Esophagus muscularis mucosa (tissue), 4 donors: Measurements from ENCODE around the gene CDH22. TPM values are rescaled to one million over a fixed set of nuclear protein-coding genes. Genes with fewer than 3 reads are reported as not detected.

Experiments
- DNase-seq: peaks from one replicate; pipeline ENCODE4 v3.0.0-alpha.2; 2017; ENCODE audit errors: extremely low spot score
- H3K27ac ChIP-seq, 4 donors: fragments of 200-600 bp; sonication (generic); replicated peaks in 1 of 4; 1 replicate in 3 of 4; 2 replicates in 1 of 4; pipeline ENCODE4 v1.5.1; 2016 to 2019; ENCODE audit warnings: mild to moderate bottlenecking in 1 of 4
- H3K27me3 ChIP-seq, 4 donors: fragments of 200-600 bp; sonication (generic); one replicate each; pipeline versions ENCODE4 v1.5.1 to v1.6.0; 2016 to 2019
- H3K36me3 ChIP-seq, 4 donors: fragments of 200-600 bp; sonication (generic); one replicate each; pipeline ENCODE4 v1.5.1; 2016 to 2019
- H3K4me1 ChIP-seq, 4 donors: fragments of 200-600 bp; sonication (generic); one replicate each; pipeline ENCODE4 v1.5.1; 2016 to 2019
- H3K4me3 ChIP-seq, 4 donors: fragments of 200-600 bp; sonication (generic); 1 replicate in 2 of 4; 2 replicates in 2 of 4; pipeline ENCODE4 v1.5.1; 2016 to 2019; ENCODE audit warnings: mild to moderate bottlenecking in 4 of 4, moderate library complexity in 1 of 4
- H3K9me3 ChIP-seq, 4 donors: fragments of 200-600 bp; sonication (generic); 1 replicate in 3 of 4; 2 replicates in 1 of 4; pipeline ENCODE4 v1.5.1; 2016 to 2019
- EP300 ChIP-seq: sonication (generic); formaldehyde crosslinking; IDR thresholded peaks from one replicate; pipeline ENCODE4 v1.6.1; 2017; ENCODE audit warnings: antibody characterized with exemption
- POLR2A ChIP-seq: fragments of 450-650 bp; IDR thresholded peaks from one replicate; pipeline ENCODE4 v1.6.1; 2017; ENCODE audit warnings: antibody characterized with exemption, moderate library complexity, mild to moderate bottlenecking, low read depth
- POLR2AphosphoS5 ChIP-seq, 2 donors: sonication (generic); formaldehyde crosslinking; IDR thresholded peaks; one replicate each; pipeline ENCODE4 v1.6.1; 2017; ENCODE audit warnings: antibody characterized with exemption in 2 of 2
- WGBS: methylation state at CpG from one replicate; pipeline ENCODE4 v1.1.5; 2018; 5-methylcytosine and 5-hydroxymethylcytosine counted together
- intact Hi-C: fragments of 100-400 bp; cut with DNase I; formaldehyde crosslinking; loops from one replicate; pipeline ENCODE4 v1.15.1; 2023
- total RNA-seq, 4 donors: library from RNA; depleted of rRNA; stranded (reverse); fragments of >200 nt; gene quantifications; one replicate each; pipeline versions ENCODE4 v1.1.0 to v1.2.1, GENCODE V29; 2016
- TF ChIP-seq, protein P1 (sequence below), 3 experiments: fragments of 200-600 bp in 2 of 3; fragments of 450-650 bp in 1 of 3; sonication (generic) in 2 of 3; IDR thresholded peaks; one replicate each; pipeline ENCODE4 v1.5.1; 2017 to 2019; ENCODE audit warnings: antibody characterized with exemption in 3 of 3, mild to moderate bottlenecking in 2 of 3, moderate library complexity in 1 of 3

CDH22 gene
- total RNA-seq, 4 donors from 2014 or later: 0.17 to 0.69 (median 0.42) TPM; not detected in 1

DNA sequence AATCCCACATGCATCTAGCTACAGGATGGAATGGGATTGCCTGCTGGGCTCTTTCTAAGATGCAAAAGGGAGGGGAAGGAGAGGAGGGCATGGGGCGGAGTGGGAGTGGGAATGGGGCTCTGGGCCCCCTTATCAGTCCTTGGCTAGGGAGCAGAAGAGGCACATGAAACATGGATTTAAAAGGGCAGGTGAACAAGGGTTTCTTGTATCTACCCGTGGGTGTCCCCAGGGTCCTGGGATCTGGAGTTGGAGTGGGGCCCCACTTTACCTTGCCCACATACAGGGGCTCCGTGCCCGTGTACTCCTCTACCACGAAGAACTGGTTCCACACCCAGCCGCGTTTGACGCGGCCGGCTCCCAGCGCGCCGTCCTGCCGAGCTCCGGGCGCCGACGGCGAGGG, 57.5 kb downstream of the CDH22 start:
- Histone ChIP-seq H3K9me3 (no peaks in the 10 kb centered on the region), H3K27ac (no peak overlapping the region), H3K36me3 (no peaks in the 10 kb centered on the region), H3K4me3 (no peak overlapping the region), H3K4me1 (peaks cover 0 to 9% (median 0%) of the 10 kb centered on the region in 4 donors), H3K27me3 (peaks cover 0 to 99% (median 36%) of the 10 kb centered on the region in 4 donors)
- no peak for DNase-seq
- no peak for TF ChIP-seq POLR2A
- no peak for TF ChIP-seq POLR2AphosphoS5 (IDR thresholded peaks at IDR 0.05)
- TF ChIP-seq EP300: no peak
- TF ChIP-seq, protein P1, sequence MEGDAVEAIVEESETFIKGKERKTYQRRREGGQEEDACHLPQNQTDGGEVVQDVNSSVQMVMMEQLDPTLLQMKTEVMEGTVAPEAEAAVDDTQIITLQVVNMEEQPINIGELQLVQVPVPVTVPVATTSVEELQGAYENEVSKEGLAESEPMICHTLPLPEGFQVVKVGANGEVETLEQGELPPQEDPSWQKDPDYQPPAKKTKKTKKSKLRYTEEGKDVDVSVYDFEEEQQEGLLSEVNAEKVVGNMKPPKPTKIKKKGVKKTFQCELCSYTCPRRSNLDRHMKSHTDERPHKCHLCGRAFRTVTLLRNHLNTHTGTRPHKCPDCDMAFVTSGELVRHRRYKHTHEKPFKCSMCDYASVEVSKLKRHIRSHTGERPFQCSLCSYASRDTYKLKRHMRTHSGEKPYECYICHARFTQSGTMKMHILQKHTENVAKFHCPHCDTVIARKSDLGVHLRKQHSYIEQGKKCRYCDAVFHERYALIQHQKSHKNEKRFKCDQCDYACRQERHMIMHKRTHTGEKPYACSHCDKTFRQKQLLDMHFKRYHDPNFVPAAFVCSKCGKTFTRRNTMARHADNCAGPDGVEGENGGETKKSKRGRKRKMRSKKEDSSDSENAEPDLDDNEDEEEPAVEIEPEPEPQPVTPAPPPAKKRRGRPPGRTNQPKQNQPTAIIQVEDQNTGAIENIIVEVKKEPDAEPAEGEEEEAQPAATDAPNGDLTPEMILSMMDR (IDR thresholded peaks at IDR 0.05): no peak
- WGBS: 3% methylated on average over 8 of the region's 19 CpGs
- intact Hi-C loops: no loop called here

DNA sequence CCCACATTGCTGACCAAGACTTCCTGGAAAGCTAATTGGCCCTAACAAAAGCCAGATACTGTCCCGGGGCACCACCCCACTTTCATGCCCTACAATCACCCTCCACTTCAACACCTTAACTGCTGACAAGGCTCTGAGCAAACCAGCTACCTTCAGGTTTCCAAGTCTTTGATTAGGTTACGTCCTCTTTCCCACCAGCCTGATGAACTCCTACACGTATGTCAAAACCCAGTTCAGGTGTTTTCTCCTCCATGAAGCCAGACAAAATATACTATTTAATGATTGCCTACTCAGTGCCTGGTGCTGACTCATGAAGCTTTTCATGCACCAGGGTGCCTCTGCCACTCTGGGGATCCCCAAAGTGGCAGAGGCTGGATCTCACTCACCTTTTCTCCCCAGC, 58.6 kb downstream of the CDH22 start:
- WGBS: 92% methylated on average over 3 of the region's 3 CpGs

GRCh38 chr20:46246559-46246958, 61.7 kb downstream of the CDH22 start:
- 12% methylated on average over 23 of the region's 23 CpGs for WGBS

More for the DNA sequence above, 58.6 kb downstream of the CDH22 start:
- H3K27ac ChIP-seq: no peak overlapping the region
- TF ChIP-seq POLR2A (no peak), EP300 (no peak), POLR2AphosphoS5 (IDR thresholded peaks at IDR 0.05) (no peak)
- TF ChIP-seq, protein P1 (IDR thresholded peaks at IDR 0.05): no peak
- H3K9me3 ChIP-seq: no peaks in the 10 kb centered on the region
- H3K36me3 ChIP-seq: no peaks in the 10 kb centered on the region
- intact Hi-C loops: no loop called here
- peaks cover 0 to 97% (median 34%) of the 10 kb centered on the region in 4 donors for H3K27me3 ChIP-seq
- H3K4me1 ChIP-seq: peaks cover 0 to 6% (median 0%) of the 10 kb centered on the region in 4 donors
- no peak for DNase-seq
- H3K4me3 ChIP-seq: no peak overlapping the region

GRCh38 chr20:46243707-46244628, 64.3 kb downstream of the CDH22 start:
- WGBS: 52% methylated on average over 9 of the region's 9 CpGs
- intact Hi-C loops: no loop called here
- no peaks in the 10 kb centered on the region for H3K9me3 ChIP-seq

More at GRCh38 chr20:46246559-46246958, 61.7 kb downstream of the CDH22 start:
- H3K27me3 ChIP-seq: peaks cover 0 to 93% (median 32%) of the 10 kb centered on the region in 4 donors
- H3K4me3 ChIP-seq: no peak overlapping the region
- DNase-seq: no peak
- peaks cover 0 to 6% (median 0%) of the 10 kb centered on the region in 4 donors for H3K4me1 ChIP-seq
- intact Hi-C loops: no loop called here
- H3K9me3 ChIP-seq: no peaks in the 10 kb centered on the region
- no peaks in the 10 kb centered on the region for H3K36me3 ChIP-seq
- H3K27ac ChIP-seq: no peak overlapping the region
- TF ChIP-seq POLR2A: no peak
- no peak for TF ChIP-seq EP300
- TF ChIP-seq, protein P1 (IDR thresholded peaks at IDR 0.05): no peak
- no peak for TF ChIP-seq POLR2AphosphoS5 (IDR thresholded peaks at IDR 0.05)

More at GRCh38 chr20:46243707-46244628, 64.3 kb downstream of the CDH22 start:
- TF ChIP-seq POLR2A (no peak), POLR2AphosphoS5 (IDR thresholded peaks at IDR 0.05) (no peak), EP300 (no peak)
- TF ChIP-seq, protein P1 (IDR thresholded peaks at IDR 0.05): no peak
- no peak for DNase-seq
- Histone ChIP-seq H3K4me1 (no peaks in the 10 kb centered on the region), H3K4me3 (no peak overlapping the region), H3K36me3 (no peaks in the 10 kb centered on the region), H3K27ac (no peak overlapping the region), H3K27me3 (peaks cover 0 to 93% (median 14%) of the 10 kb centered on the region in 4 donors)
